ENCODE results near the gene GPR173. TPM values are rescaled to one million over a fixed set of nuclear protein-coding genes. Genes with fewer than 3 reads are reported as not detected.

GPR173 gene
- total RNA-seq, 4 donors from 2014 or later, result 0.57 to 0.67 TPM; not detected in 2

DNA sequence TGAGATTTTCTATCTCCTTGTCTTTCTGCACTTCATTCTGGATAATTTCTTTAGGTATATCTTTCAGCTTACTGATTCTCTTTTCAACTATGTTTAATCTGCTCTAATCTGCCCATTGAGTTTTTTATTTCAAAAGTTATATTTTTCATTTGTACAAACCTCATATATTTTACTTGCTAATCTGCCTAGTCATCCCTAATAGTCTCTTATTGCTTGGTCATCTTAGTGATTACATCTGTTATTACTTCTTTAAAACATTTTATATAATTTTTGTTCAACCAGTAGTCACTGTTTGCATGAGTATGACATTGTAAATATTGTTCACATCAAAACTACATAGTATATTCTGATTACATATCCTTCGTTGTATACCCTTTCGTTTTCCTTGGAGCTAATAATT, 77.8 kb downstream of the GPR173 start:
- no peaks in the 10 kb centered on the region for H3K27me3 ChIP-seq
- H3K4me1 ChIP-seq, result no peaks in the 10 kb centered on the region
- no peak overlapping the region for H3K4me3 ChIP-seq
- TF ChIP-seq POLR2A (IDR thresholded peaks at IDR 0.05) (no peak), CTCF (IDR thresholded peaks at IDR 0.05) (no peak)
- H3K36me3 ChIP-seq, result no peaks in the 10 kb centered on the region
- DNase-seq, result no peak
- no peak overlapping the region for H3K27ac ChIP-seq
- H3K9me3 ChIP-seq, result no peaks in the 10 kb centered on the region

- TF ChIP-seq CTCF (IDR thresholded peaks at IDR 0.05), result no peak
- TF ChIP-seq POLR2A (IDR thresholded peaks at IDR 0.05), result no peak
- DNase-seq, result no peak
- no peaks in the 10 kb centered on the region for H3K27me3 ChIP-seq
- no peak overlapping the region for H3K4me3 ChIP-seq
- no peaks in the 10 kb centered on the region for H3K4me1 ChIP-seq
- no peaks in the 10 kb centered on the region for H3K36me3 ChIP-seq
- H3K9me3 ChIP-seq, result no peaks in the 10 kb centered on the region
- H3K27ac ChIP-seq, result no peak overlapping the region
Measured at GRCh38 chrX:53128097-53128749, 79.6 kb downstream of the GPR173 start.

Small RNA genes lying within 50 kb of the gene (small RNA-seq; reads per million reads assigned to genes)
- 0 reads per million in 2 donors for gene AL591212.2

Other genes with a start within 250 kb of the GPR173 start
- gene XAGE5, start 237.5 kb upstream of the GPR173 start, total RNA-seq, result not detected
- gene XAGE3, start 180.7 kb upstream of the GPR173 start, total RNA-seq, result not detected
- 100 to 1,000 TPM in 1 of 4 donors, 10 to 100 TPM in 3; 26.6 to 102 (median 64.4) TPM for gene FAM156B, start 151.5 kb upstream of the GPR173 start, total RNA-seq
- gene FAM156A, start 90.3 kb upstream of the GPR173 start, total RNA-seq, result 10 to 100 TPM; 18.3 to 50.3 (median 29.6) TPM
- 100 to 1,000 TPM in 1 of 4 donors, 10 to 100 TPM in 3; 14.4 to 241 (median 37.1) TPM for gene TSPYL2, start 33.6 kb downstream of the GPR173 start, total RNA-seq
- gene KANTR, start 45.4 kb downstream of the GPR173 start, total RNA-seq, result 10 to 100 TPM in 3 of 4 donors, 1 to 10 TPM in 1; 8.6 to 42.1 (median 33.1) TPM
- gene KDM5C, start 176.4 kb downstream of the GPR173 start, total RNA-seq, result 100 to 1,000 TPM in 3 of 4 donors, 10 to 100 TPM in 1; 77.4 to 176 (median 137) TPM
- gene IQSEC2, start 232.8 kb downstream of the GPR173 start, total RNA-seq, result 10 to 100 TPM; 20.6 to 77.9 (median 48.3) TPM